RWPE1 (cell line): ENCODE results near the gene PRMT9.
A peak's percentile ranks its signal among the peaks of the same experiment; 100 is the strongest.

ENCODE experiments used
- CTCF ChIA-PET: fragments of 350-600 bp; sonication (Branson Sonifier 250); formaldehyde crosslinking; extraction: SDS; loops from one replicate; lab custom pipeline; 2021; lab: Yijun Ruan, JAX
- POLR2A ChIA-PET: fragments of 400-600 bp; formaldehyde crosslinking; extraction: SDS; loops from one replicate; lab custom pipeline; 2020; ENCODE audit warnings: antibody characterized with exemption; ENCODE audit not compliant: low non-redundant PET; lab: Yijun Ruan, JAX
- DNase-seq: peaks from one replicate; pipeline ENCODE4 v3.0.0; 2012; ENCODE audit warnings: low spot score
- H3K27ac ChIP-seq: fragments of 450-650 bp; 2 replicates; pipeline ENCODE4 v1.5.1; 2017
- TF ChIP-seq, protein P1 (sequence below): fragments of 450-650 bp; conservative IDR thresholded peaks from 2 replicates; pipeline ENCODE4 v1.5.1; 2017; ENCODE audit warnings: low read depth, mild to moderate bottlenecking

PRMT9 gene

DNA sequence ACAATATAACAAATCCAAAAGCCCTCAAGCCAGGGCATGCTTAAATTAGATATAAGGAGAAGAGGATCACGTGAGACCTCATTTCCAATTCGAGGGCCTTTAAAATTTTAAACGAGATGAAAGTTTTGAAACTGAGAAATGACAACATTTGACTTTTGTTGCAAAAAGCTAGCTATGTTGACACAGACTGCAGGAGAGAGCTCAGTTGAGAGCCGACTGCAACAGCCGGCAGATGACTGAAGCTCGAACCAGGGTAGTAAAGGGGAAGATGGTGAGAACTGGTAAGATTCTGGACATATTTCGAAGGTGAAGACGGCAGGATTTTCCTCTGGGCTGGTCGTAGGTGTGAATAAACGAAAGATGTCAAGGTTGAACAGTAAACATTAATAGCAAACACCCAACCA, 773 bp downstream of the PRMT9 start:
- CTCF ChIA-PET = interaction anchor here (1.8 kb wide), 1 partner anchor 184 kb away, joined by 8 read pairs; no protein-coding TSS in a partner anchor
- POLR2A ChIA-PET = interaction anchor here (0.6 to 1.7 kb wide), 3 partner anchors 49 to 1949 kb away, joined by 3 to 14 read pairs (median 7); partner anchors contain the start of genes ARHGAP10 and TMEM184C
- TF ChIP-seq, protein P1, sequence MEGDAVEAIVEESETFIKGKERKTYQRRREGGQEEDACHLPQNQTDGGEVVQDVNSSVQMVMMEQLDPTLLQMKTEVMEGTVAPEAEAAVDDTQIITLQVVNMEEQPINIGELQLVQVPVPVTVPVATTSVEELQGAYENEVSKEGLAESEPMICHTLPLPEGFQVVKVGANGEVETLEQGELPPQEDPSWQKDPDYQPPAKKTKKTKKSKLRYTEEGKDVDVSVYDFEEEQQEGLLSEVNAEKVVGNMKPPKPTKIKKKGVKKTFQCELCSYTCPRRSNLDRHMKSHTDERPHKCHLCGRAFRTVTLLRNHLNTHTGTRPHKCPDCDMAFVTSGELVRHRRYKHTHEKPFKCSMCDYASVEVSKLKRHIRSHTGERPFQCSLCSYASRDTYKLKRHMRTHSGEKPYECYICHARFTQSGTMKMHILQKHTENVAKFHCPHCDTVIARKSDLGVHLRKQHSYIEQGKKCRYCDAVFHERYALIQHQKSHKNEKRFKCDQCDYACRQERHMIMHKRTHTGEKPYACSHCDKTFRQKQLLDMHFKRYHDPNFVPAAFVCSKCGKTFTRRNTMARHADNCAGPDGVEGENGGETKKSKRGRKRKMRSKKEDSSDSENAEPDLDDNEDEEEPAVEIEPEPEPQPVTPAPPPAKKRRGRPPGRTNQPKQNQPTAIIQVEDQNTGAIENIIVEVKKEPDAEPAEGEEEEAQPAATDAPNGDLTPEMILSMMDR = no peak
- H3K27ac ChIP-seq = peak overlapping the region; percentile 83
- DNase-seq = peak; percentile 18

DNA sequence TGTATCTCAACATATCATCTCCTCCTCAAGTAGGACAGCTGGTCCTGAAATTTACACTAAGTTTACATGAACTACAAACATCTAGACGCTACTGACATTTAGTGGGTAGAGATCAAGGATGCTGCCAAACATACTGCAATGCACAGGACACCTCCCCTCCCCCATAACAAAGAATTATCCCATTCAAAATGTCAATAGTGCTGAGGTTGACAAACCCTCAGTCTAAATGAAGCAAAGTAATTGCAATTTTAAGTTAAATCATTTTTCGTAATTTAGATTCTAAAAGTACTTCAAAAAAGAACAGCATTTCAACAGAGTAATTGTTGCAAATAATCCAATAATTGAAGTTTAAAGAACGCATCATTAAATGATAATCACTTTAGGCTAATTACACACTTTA, 1.2 kb downstream of the PRMT9 start:
- ChIA-PET POLR2A (interaction anchor here (1.7 kb wide), 1 partner anchor 65 kb away, joined by 7 read pairs; the partner anchor contains the start of gene TMEM184C), CTCF (interaction anchor here (1.8 kb wide), 1 partner anchor 184 kb away, joined by 8 read pairs; no protein-coding TSS in a partner anchor)
- no peak overlapping the region for H3K27ac ChIP-seq
- TF ChIP-seq, protein P1 = no peak
- DNase-seq = no peak

DNA sequence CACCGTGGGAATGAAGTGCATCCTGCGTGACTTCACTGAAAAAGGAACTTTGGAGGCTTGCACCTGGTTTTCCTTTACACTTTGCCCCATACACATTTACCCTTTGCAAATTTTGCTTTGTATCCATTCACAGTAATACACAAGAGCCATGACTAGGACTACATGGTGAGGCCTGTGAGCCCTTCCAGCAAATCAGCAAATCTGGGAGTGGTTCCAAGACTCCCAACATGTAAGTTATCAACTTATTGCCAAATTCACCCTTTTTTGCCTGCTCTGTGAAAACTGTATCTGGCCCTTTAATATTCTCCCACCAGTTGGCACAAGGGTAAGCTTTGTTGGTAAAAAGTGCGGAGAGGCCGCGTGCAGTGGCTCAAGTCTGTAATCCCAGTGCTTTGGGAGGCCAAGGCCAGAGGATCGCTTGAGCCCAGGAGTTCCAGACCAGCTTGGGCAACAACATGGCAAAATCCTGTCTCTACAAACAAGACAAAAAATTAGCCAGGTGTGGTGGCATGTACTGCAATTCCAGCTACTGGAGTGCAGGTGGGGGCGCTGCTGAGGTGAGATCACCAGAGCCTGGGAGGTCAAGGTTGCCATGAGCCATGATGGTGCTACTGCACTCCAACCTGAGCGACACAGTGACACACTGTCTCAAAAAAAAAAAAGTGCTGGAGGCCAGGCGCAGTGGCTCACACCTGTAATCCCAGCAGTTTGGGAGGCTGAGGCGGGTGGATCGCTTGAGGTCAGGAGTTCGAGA, 5.0 kb downstream of the PRMT9 start:
- ChIA-PET POLR2A (no interaction called here), CTCF (interaction anchor here (0.5 to 1.1 kb wide), 4 partner anchors 17 to 1063 kb away, joined by 3 read pairs; no protein-coding TSS in a partner anchor)
- TF ChIP-seq, protein P1 = no peak
- no peak for DNase-seq
- no peak overlapping the region for H3K27ac ChIP-seq

DNA sequence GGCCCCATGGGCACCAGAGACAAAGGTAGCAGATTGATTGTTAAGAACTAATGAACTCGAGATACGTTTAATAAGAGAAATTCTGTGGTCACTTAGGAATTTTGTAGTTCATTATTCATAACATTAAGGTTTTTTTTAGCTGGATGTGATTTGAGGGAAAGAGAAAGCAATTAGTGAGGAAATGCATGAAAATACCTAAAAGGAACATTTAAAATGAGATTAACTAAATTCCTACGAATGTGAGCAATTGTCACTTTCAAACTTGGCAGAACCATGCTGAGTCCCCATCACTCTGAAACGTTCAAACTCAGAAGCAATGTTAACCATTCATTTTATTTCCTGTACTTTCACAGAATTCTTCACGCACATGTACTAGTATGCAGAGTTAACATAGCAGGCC, 5.9 kb downstream of the PRMT9 start:
- ChIA-PET POLR2A (no interaction called here), CTCF (no interaction called here)
- TF ChIP-seq, protein P1 = no peak
- H3K27ac ChIP-seq = no peak overlapping the region
- no peak for DNase-seq

DNA sequence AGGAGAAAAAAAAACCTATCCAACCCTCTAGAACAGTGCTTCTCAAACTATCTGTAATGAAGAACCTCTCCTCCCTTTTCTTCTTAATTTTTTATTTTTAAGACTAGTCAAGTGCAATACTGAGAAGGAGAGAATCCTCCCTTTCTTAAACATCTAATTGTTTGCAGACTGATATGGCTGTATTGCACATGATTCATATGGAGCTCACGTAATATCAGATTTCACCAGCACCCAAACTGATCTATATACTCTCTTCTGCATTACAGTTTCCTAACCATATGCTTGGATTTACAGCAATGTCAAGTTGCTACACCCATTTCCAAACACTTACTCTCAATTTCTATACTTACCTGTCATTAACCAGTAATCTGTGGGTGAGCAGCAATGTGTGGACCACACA, 9.5 kb downstream of the PRMT9 start:
- POLR2A ChIA-PET = no interaction called here
- DNase-seq = no peak
- no peak overlapping the region for H3K27ac ChIP-seq
- CTCF ChIA-PET = interaction anchor here (1.1 kb wide), 1 partner anchor 208 kb away, joined by 3 read pairs; no protein-coding TSS in a partner anchor
- TF ChIP-seq, protein P1 = no peak

DNA sequence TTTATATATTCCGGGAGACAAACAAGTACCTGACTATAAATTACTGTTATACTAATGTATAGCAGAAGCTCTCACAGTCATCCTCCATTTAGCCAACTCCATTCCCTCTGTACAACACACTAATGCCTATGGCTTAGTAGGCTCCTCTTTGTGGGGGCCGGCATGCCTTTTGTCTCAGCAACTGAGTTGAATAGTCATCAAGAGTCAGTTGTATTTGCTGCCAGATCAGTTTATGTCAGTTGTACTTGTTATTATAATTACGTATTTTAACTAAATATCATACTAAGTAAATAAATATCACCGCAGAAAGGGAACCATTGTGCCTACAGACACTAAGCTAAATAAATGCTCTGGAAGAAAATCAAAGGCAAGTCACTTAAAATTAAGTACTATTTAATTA, 9.9 kb downstream of the PRMT9 start:
- no peak for DNase-seq
- ChIA-PET CTCF (interaction anchor here (0.7 to 1.1 kb wide), 2 partner anchors 208 to 218 kb away, joined by 3 read pairs; no protein-coding TSS in a partner anchor), POLR2A (no interaction called here)
- TF ChIP-seq, protein P1 = no peak
- H3K27ac ChIP-seq = no peak overlapping the region
